HG03342 (cell line): Measurements from ENCODE around the gene DCXR.

Experiments used
- ATAC-seq: cut with Tn5 transposase; IDR thresholded peaks from one replicate; pipeline ENCODE4 v1.9.1; 2021; ENCODE audit warnings: mild to moderate bottlenecking, moderate library complexity; ENCODE audit not compliant: unreplicated experiment

The DCXR gene

DNA sequence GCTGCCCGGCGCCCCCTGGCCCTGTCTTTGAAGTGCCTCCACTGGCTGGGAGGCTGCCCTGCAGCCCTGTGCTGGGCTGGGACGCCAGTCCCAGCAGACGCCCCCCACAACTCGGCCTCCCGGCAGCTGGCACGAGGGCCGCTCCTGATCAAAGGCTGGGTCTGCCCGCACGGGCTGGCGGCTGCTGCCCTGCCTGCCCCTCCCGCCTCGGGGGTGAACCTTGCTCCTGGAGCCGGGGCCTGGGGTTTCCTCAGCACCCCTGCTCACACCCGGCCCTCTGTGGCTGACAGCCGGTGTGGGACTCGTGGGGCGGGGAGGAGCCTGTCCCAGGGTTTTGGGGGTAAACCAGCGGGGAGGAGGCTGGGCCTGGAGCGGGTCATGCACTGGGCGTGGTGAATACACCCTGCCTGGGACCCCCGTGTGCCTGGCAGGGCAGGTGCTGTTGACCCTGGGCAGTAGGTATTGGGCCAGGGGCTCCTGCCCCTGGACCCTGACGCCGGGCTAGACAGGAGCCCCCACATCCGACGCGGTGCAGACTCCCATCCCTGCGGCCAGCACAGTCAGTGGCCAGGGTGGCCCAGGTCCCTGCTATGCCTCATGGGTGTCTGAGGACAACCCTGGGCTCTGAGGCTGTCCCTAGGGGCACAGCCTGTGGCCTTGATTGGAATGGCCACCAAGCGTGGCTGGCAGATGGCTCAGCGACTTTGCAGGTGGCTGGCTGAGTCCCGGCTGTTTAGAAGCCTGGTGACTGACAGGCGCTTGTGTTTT lies 36.5 kb downstream of the DCXR start:
- no peak for ATAC-seq

DNA sequence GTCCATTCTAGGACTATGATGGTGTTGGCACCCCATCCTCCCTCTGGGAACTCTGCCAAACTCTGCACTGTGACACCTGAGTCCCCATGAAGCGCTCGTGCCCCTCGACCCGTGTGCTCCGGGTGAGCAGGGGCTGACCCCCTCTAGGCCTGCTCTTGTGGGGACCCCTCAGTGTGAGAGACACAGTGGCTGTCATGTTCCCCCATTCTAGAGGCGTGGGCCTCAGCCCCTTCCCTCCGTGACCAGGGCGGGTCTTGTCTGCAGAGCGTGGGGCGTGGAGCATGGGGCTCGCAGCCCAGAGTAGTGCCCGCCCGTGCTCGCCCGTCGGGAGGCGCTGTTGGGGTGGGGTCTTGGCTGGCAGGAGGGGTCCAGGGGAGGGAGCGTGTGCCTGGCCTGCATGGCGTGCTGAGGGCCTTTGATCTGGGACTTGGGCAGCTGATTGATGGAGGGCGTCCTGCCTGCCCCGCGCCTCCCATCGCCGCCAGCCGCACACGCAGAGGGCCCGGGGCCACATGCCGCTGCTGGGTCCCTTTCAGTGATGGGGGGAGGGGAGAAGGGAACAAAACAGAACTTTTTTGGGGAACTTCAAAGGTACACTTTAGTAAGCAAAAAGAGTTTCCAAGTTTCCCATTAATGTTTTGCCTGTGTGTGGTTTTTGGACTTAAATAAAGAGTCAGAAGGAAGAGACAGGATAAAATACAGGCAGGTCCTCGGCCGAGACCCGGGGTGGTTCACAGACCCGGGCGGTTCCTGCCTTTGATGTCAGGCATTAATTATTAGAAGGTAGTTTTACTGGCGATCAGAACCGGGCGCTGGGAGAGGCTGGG lies 37.3 kb downstream of the DCXR start:
- no peak for ATAC-seq

DNA sequence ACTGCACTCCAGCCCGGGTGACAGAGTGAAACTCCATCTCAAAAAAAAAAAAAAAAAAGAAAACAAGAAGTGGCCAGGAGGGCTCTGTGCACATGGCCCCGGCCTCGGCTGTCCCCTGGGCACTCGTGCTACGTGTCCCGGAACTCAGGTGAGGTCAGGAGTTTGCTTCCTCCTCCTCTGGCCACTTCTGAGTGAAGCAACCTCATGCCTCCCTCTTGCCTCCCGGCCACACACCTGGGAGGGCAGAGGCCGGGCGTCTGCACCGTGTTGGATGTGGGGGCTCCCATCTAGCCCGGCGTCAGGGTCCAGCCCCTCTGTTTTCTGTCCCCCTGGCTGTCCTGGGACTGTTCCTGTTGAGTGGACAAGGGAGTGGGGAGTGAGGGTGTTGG lies 37.9 kb downstream of the DCXR start:
- ATAC-seq, result no peak

- ATAC-seq, result no peak
Measured at GRCh38 chr17:81998691-81999438, 38.6 kb downstream of the DCXR start.

DNA sequence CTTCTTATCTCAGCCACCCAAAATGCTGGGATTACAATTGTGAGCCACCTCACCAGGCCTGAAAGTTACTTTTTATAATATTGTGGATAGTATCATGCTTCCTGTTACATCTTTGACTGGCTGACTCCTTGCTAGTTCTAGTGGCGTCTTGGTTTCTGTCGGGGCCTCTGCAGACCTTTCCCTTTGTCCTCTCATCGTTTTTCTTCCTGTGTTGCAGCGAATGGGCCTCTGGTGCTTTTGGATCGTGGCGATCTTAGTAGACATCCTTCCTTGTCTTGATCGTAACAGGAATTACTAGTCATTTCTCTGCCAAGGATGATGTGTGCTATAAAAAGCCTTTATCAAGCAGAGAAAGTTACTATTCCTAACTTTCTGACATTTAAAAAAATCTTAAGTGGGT lies 39.3 kb downstream of the DCXR start:
- ATAC-seq, result no peak

DNA sequence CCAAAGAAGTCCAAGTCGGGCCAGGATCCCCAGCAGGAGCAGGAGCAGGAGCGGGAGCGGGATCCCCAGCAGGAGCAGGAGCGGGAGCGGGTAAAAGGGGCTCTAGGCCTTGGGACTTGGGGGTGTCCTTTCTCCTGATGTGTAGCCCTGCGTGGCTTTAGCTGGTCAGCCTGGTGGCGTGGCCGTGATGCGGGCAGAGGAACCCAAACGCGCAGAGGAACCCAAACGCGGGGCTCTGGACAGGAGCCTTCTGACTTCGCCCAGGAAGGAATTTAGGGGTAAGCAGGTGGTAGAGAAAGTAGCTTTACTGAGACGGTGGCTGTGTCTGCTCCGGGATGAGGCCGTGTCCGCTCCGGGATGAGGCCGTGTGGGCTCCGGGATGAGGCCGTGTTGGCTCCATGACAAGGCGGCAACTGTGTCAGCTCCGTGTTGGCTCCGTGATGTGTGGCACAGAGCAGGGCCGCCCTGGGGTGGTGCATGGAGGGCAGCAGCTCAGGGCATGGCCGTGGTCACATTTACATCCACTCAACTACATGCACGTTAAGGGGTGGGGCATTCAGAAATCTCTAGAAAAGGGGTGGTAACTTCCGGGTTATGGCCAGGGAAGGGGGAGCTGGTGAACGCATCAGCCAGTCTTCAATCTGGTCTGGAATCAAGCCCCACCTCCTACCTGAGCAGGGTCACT lies 40.6 kb downstream of the DCXR start:
- no peak for ATAC-seq

GRCh38 chr17:81996232-81996756 lies 41.2 kb downstream of the DCXR start:
- no peak for ATAC-seq

GRCh38 chr17:81995463-81996231 lies 41.9 kb downstream of the DCXR start:
- ATAC-seq, result no peak

DNA sequence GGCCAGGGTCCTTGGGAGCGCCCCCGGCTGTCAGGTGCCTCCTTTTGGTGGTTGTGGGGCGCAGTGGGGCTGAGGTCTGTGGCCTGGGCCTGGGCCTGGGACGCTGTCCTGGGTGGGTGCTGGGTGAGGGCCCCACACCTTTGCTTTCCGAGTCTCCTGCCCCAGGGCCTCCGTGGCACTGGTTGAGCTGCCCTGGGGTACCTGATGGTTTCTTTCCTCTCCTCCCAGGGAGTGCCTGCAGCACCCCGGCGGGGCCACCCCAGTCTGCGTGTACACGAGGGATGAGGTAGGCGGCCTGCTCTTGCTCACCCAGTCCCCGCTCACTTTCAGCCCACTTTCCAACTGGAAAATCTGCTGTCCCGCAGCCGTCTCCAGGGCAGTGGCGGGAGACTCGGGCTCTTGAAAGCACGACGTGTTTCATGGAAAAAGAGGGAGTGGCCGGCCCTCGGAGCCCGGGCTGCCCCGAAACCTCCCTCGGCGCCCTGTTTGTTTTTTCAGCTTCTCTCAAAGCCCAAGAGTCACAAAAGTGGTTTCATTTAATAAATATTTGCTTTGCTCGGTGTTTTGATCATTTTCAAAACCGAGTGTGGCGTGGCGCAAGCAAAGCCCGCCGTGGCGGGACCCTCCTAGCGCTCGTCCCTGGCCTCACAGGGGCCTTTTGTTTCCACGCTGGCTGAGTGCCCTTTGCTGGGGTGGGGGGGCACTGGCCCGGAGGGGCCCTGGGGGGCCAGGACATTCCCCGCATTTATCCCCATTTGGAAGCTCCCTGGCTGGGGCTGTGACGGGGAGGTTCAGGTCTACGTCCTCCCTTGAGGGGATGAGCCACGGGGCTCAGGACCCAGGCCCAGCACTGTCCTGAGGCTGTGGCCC lies 42.7 kb downstream of the DCXR start:
- ATAC-seq, result no peak

DNA sequence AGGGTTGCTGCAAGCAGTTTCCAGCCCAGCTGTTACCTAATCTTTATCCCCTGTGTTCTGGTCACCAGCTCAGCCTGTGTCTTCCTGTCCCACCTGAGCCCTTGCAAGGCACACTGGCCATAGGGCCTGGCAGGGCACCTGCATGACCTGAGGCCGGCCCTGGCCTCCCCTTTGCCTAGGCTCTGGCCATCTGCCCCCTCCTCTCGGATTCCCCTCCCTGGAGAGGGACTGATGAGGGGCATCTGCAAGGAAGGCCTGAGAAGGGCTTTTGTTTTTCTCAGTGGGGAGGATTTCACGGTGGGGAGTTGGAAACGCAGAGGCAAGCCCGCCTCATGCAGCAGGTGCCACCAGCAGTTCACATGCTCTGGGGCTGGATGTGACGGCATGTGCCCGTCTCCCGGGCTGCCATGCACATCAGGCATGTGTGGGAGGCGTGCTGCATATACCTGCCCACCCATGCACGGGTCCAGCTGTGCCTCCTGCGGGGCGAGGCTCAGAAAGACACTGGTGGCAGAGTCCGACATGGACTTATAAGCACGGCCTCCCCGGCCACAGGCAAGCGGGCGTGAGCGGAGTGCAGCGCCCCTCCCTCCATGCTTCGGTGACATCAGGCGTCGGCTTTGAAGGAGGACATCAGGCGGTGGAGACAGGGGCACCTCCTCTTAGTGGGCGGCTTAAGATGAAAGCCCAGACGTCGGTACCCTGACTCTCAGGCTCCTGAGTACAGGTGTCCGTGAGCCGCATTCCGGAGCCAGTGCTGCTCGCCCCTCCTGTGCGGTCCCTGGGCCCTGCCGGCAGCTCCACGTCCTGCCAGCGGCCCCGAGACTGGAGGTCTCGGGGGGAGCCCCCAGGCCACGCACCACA lies 43.5 kb downstream of the DCXR start:
- no peak for ATAC-seq

GRCh38 chr17:81992306-81993102 lies 45.0 kb downstream of the DCXR start:
- no peak for ATAC-seq

DNA sequence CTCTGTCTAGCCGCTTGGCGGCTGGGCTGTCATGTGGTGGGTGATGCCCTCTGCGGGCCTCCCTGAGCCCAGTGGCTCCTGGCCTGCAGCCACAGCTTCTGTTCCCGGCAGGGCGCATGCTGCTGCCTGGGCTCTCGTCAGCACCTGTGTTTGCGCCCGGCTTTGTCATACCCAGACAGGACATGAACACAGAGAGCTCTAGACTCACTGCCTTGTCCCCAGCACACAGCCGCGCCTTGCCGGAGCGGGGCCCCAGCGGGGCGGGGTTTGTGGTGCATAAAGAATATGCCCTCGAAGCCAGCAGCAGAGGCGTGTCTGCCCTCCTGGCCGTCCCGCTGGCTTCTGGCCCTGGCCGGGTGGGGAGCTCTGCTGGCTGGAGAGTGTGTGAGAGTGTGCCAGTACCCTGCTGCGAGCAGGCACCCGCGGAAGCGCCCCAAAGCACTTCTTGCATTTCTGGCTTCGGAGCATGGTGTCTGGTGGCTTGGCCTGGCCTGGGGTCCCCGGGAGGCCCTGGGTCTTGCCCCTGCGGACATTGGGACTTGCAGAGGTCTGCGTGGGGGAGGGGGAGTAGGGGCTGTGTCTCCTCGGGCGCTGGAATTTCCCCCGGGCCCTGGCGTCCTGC lies 45.7 kb downstream of the DCXR start:
- ATAC-seq, result no peak

GRCh38 chr17:81990836-81991683 lies 46.4 kb downstream of the DCXR start:
- no peak for ATAC-seq

GRCh38 chr17:81987161-81987770 lies 50.2 kb downstream of the DCXR start:
- no peak for ATAC-seq

DNA sequence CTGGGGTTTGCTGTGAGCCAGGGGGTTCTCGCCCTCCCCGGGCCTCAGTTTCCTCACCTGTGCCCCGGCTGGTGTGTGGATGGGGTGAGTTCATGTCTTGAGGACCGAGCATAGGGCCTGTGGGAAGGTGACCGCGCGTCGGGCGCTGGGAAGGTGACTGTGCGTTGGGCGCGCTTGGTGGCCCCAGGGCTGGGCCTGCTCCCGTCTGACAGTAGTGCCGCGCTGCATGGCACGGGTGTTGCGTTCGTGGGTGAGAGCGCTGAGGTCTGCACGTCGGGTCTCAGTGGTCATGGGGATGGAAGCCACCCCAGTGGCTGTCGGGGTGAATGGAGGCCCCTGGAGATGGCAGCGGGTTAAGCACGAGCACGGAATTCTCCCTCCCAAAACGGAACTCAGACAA lies 50.9 kb downstream of the DCXR start:
- no peak for ATAC-seq
